PC-9 (cell line): Measurements from ENCODE around the gene TNK1.
A peak's percentile ranks its signal among the peaks of the same experiment; 100 is the strongest.

Experiments used
- EZH2 ChIP-seq: fragments of 200-600 bp; sonication (generic); IDR thresholded peaks from 2 replicates; pipeline ENCODE4 v1.8.0; 2017; ENCODE audit warnings: antibody characterized with exemption, low read depth
- TF ChIP-seq, protein P1 (sequence below): fragments of 200-600 bp; sonication (generic); conservative IDR thresholded peaks from 2 replicates; pipeline ENCODE4 v1.6.1; 2017; ENCODE audit warnings: mixed run types, antibody characterized with exemption, mild to moderate bottlenecking, moderate library complexity

DNA sequence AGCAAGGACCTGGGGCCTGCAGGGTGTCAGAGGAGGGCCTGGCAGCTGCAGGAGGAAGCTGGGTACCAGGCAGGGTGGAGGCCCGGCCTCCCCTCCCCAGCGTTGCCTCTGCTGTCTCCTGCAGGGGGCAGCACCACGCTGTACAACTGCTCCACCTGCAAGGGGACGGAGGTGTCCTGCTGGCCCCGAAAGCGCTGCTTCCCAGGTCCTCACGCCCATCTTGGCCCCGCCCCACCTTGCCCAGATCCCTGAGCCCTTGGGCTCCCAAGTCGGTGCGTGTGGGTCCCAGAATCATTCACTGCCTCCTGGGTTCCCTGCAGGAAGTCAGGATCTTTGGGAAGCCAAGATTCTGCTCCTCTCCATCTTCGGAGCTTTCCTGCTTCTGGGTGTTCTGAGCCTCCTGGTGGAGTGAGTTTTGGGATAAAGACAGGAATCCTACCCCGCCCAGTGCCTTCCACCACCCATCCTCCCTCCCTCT, 24.8 kb upstream of the TNK1 start:
- TF ChIP-seq, protein P1, sequence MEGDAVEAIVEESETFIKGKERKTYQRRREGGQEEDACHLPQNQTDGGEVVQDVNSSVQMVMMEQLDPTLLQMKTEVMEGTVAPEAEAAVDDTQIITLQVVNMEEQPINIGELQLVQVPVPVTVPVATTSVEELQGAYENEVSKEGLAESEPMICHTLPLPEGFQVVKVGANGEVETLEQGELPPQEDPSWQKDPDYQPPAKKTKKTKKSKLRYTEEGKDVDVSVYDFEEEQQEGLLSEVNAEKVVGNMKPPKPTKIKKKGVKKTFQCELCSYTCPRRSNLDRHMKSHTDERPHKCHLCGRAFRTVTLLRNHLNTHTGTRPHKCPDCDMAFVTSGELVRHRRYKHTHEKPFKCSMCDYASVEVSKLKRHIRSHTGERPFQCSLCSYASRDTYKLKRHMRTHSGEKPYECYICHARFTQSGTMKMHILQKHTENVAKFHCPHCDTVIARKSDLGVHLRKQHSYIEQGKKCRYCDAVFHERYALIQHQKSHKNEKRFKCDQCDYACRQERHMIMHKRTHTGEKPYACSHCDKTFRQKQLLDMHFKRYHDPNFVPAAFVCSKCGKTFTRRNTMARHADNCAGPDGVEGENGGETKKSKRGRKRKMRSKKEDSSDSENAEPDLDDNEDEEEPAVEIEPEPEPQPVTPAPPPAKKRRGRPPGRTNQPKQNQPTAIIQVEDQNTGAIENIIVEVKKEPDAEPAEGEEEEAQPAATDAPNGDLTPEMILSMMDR = peak; percentile 77
- TF ChIP-seq EZH2 = no peak
